ENCODE measurements around the gene DPYSL3.

Gene DPYSL3

GRCh38 chr5:147437161-147437596 is 72.7 kb downstream of the DPYSL3 start:
- no peak for DNase-seq (ENCODE audit: low spot score)

DNA sequence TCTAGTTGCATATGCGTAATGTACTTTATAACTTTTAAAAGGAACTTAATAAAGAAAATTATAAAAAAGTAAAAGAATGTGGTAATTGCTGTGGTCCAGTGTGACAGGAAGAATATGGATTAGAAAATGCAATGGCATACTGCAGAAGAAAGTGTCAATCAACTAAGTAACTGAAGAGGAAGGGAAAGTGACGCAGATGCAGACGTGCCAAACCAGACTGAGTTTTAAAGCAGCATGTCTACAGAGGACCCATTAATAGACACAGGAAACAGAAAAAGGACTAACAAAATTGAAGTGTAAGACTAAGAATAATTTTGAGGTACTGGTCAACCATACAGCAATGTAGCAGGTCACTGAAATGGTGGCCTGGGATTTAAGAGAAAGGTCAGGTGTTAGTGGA is 73.3 kb downstream of the DPYSL3 start:
- no peak for DNase-seq (ENCODE audit: low spot score)

DNA sequence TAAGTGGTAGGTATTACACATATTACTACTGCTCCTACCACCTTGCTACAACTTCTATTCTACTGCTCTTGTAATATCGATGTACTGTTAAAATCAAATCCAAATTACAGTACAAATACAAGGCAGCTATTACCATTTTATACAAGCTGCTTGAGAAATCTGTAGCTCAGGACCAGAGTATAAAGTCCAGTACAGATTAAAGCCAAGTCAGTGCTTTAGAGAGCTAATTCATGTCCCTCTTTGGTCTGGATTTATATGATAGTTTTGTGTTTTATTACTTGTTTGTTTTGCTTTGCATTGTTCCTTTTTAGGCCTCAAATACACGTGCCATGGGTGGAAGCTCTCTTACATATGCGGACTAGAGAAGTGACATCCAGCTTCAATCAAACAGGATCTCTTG is 75.8 kb downstream of the DPYSL3 start:
- no peak for DNase-seq (ENCODE audit: low spot score)

- DNase-seq (ENCODE audit: low spot score): no peak
These were observed 77.5 kb downstream of the DPYSL3 start for GRCh38 chr5:147432323-147432722.

DNA sequence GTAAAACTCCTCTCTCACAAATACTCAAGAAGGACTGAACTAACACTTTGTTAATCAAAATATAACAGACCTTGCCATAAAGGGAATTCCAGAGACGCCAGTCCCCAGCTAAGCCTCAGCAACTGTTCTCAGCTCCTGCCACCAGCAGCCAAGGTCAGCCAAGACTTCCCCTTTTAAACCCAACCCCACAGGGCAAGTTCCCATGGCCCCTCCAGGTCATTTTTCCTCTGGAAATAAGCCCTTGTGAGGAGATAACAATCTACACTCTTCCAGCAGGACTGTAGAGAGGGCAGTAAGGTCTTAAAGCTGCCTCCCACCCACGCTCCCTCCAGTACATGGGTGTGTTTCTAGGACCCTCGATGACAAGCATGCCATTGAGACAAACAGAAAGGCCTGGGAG is 78.3 kb downstream of the DPYSL3 start:
- DNase-seq (ENCODE audit: low spot score): no peak

DNA sequence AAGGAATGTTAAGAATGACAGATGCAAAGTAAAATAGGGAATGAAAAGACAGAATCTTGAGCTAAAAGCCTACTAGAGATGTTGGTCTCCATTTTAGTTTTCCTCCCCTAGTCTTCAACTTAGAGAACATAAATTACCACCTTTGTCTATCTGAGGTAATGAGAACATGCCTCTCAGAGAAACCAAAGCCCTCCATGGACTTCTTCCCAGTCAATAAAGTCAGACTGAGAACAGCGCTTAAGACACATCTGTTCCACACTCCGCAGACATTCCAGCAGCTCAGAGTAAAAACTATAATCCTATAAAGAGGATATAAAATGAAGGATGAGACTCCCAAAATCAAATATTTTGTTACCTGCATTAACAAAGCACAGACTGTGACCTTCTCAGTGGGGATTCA is 79.2 kb downstream of the DPYSL3 start:
- DNase-seq (ENCODE audit: low spot score): no peak

DNA sequence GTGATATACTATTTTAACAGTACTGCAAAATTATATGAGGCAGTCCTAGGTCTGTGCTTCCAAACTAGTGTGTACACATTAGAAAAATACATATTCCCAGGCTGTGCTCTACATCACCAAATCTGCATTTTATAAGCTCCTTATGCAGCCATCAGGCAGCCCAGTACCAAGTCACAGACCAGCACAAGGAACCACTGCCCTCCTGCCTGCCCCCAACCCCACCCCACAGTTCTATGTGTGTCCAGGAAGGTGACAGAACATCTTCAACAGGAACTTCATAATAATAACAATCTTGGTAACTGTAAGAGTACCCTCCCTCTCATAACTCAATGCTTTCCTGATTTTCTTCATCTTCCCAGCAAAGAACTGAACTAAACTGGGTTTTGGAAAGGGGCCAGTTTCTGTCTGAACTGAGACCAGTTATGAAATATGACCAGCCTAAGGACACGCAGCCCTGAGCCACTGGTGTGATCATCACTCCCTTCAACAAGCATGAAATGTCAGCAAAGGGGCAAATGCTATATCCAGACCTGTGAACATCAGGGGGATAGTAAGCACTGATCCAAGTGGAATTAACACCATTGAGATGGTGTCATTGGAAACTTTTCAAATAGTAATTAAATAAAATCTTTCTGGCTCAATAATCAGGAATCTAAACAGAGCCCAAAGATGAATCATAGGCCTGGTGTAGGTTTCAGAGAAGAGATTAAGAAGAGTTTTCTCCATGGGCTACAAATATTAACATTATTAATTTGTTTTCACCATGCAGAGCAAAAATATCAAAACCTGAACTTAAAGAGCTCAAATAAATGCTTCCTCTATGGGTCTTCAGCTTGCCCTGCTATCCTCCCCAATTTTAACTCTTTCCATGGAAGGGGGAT is 82.1 kb downstream of the DPYSL3 start:
- DNase-seq (ENCODE audit: low spot score): no peak

DNA sequence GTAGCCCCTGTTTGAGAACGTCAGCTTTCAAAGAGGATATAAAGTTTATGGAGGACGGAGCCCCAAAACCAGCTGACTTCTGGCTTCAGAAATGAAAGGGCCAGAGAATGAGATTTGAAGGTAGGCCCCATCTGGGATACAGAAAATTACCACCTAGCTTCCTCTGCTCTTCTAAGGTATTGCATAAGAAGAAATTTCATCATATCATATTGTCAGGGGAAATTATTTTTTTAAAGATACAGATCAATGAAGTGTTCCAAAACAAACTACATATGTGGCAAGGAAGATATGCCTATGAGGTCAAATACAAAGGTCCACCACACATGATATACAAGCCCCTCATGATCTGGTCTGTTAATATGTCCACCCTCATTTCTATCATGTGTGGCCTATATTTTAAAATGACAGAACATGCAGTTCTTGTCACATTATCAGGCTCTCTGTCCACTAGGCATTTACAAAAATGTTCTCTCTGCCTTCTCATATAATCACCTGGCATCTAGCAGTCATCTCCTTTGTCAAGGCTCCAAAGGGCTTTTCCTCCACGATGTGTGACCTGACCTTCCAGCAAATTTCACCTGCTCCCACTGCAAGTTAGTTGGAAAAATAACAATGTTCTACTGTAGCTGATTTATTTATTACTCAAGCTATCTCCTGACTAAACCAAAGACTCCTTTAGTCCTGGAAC is 83.1 kb downstream of the DPYSL3 start:
- no peak for DNase-seq (ENCODE audit: low spot score)

DNA sequence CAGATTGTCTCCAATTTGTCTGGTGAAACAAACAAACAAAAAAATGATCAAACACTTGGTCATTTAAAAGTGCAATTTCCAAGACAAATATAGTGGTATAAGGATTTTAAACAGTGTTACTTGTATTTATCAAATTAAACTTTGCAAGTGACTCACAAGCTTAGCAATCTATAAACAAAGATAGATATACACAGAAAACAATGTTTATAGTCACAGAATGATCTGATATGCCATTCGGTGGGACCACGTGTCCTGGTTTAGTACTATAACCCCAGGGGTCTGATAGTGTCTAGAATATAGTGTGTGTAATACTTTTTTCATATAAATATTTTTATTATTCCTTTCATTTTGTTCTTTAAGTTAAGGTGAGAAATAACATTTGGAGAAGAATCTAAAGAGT is 91.3 kb downstream of the DPYSL3 start:
- DNase-seq (ENCODE audit: low spot score): no peak

DNA sequence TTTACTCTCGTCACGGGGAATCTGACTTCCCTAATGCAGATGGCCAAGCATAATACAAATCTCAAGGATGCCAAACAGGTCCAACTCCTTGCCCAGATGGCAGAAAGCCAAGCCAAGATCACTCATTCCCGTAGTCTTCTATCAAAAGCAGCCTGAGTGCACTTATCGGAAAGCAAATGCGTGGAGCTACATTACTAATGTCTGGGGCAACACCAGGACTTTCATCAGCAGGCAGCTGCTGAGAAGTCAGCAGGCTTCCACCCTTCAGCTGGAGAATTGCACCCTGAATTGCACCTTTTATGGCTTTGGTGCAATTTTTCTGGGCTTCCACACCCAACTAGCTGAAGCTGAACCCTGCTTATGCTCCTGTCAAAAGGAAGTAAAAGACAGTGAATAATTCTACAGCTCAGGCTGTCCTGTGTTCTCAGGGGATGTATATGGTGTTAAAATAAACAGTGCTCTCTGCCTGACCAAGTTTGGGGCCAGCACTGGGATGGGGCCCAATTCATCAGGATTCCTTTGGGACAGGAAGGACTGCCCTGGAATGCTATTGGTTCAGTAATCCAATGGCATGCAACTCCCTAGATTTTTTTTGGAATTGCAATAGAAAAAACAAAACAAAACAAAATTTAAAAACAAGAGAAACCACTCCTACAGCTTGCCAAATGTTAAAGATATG is 92.6 kb downstream of the DPYSL3 start:
- no peak for DNase-seq (ENCODE audit: low spot score)

GRCh38 chr5:147415651-147416050 is 94.2 kb downstream of the DPYSL3 start:
- no peak for DNase-seq (ENCODE audit: low spot score)

DNA sequence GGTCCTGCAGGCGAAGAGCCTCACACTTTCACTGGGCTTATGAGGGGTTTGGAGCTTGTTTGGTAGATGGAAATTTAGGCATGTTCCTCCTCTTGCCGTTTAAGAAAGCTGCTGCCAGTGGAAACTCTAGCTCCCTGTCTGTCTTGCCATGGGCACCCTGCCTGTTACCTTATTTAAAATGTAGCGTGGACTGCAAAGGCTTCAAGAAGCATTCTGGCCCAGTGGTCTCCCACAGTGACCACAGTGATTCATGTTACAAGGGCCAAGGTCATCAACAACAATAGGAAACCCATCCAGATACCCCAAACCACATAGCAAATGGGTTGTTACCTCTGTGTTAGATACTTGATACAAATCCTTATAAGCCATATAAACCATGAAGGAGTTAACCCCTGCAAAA is 96.6 kb downstream of the DPYSL3 start:
- no peak for DNase-seq (ENCODE audit: low spot score)

- no peak for DNase-seq (ENCODE audit: low spot score)
These were observed 97.3 kb downstream of the DPYSL3 start for GRCh38 chr5:147412561-147412960.

- no peak for DNase-seq (ENCODE audit: low spot score)
These were observed 98.2 kb downstream of the DPYSL3 start for GRCh38 chr5:147411359-147412319.

- DNase-seq (ENCODE audit: low spot score): no peak
These were observed 99.1 kb downstream of the DPYSL3 start for GRCh38 chr5:147410496-147411358.

- DNase-seq (ENCODE audit: low spot score): no peak
These were observed 100.9 kb downstream of the DPYSL3 start for GRCh38 chr5:147408980-147409379.

DNA sequence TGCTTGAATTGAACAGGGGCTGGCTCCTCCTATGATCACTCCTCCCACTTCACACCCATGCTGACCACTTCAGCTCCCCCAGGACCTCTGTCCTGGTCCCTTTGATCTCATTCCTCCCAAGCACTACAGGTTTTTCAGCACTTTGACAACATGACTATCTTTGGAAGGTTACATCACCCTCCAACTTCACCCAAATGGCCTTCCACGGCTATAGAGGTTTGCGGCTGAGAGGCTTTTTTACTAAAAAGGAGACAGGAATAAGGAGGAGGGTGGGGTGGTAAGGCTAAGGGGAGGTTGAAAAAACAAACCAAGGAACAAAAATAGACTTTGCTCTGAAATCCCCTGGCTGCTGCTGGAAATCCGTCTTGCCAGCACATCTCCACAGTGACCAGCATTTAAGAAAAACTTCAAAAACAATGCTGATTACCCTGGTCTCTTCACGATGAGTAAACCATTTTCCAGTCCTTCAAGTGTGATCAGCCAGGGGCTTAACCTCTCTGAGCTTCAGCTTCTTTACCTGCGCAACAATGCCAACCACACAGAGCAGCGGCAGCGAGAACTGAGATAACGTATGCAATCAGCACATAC is 102.7 kb downstream of the DPYSL3 start:
- DNase-seq (ENCODE audit: low spot score): no peak

DNA sequence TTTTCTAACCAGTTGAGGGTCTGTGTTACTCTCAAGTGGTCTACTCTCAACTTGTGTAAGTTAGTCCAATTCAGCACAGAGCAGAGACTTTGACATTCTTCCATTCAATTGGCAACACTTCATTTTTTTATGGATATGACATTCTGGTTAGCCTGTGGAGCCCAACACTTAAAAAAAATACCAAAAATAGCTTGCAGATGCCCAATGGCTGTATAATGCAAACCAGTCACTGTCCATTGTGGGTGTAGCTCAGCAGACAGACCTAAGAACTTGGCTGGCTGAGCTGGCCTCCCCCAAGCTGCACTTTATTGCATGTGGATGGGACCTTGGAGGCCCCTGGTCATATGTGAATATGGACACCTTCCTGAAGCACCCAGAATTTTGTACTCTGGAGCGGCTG is 103.2 kb downstream of the DPYSL3 start:
- DNase-seq (ENCODE audit: low spot score): no peak

- no peak for DNase-seq (ENCODE audit: low spot score)
These were observed 105.2 kb downstream of the DPYSL3 start for GRCh38 chr5:147404706-147405105.
